Naive thymus-derived CD4-positive, alpha-beta T cell (primary cell): Measurements from ENCODE around the gene OLFM2. TPM values are rescaled to one million over a fixed set of nuclear protein-coding genes. Genes with fewer than 3 reads are reported as not detected.
"Not testable (repeated sequence)": the region's sequence is repeated elsewhere in the genome, so short reads cannot be mapped to it uniquely, and the experiment has no call there.

Source experiments
- ATAC-seq: fragments of 150-1000 bp; cut with Tn5 transposase; 2 replicates; pipeline ENCODE4 v1.10.0; 2021; ENCODE audit warnings: mild to moderate bottlenecking, moderate library complexity
- CTCF ChIA-PET: fragments of 350-600 bp; sonication (Branson Sonifier 250); formaldehyde crosslinking; loops from one replicate; lab custom pipeline; 2021; ENCODE audit warnings: antibody characterized with exemption; lab: Charles Lee
- POLR2A ChIA-PET: fragments of 350-600 bp; sonication (Branson Sonifier 250); formaldehyde crosslinking; loops from one replicate; lab custom pipeline; 2021; ENCODE audit warnings: antibody characterized with exemption, inconsistent platforms; lab: Charles Lee
- DNase-seq, 9 donors: peaks; one replicate each; pipeline versions ENCODE4 v3.0.0 to v3.0.0-alpha.2; 2020 to 2022; ENCODE audit warnings: mixed read lengths in 1 of 9
- H3K27ac ChIP-seq: one replicate; pipeline ENCODE4 v1.7.0; 2013; ENCODE audit warnings: mild to moderate bottlenecking, low read depth, low read length, moderate library complexity
- H3K27me3 ChIP-seq, 2 donors: one replicate each; pipeline ENCODE4 v1.7.0; 2013; ENCODE audit warnings: low read length in 2 of 2, mild to moderate bottlenecking in 2 of 2, moderate library complexity in 2 of 2; ENCODE audit not compliant: control insufficient read depth in 2 of 2, insufficient read depth in 2 of 2
- H3K36me3 ChIP-seq, 3 experiments: 1 replicate in 2 of 3; 2 replicates in 1 of 3; pipeline ENCODE4 v1.7.0; 2013; ENCODE audit warnings: low read length in 3 of 3, mild to moderate bottlenecking in 3 of 3, moderate library complexity in 1 of 3; ENCODE audit not compliant: insufficient read depth in 3 of 3, control insufficient read depth in 2 of 3
- H3K4me1 ChIP-seq, 2 donors: one replicate each; pipeline ENCODE4 v1.7.0; 2013; ENCODE audit warnings: low read length in 2 of 2, mild to moderate bottlenecking in 2 of 2, moderate library complexity in 1 of 2; ENCODE audit not compliant: control insufficient read depth in 2 of 2, insufficient read depth in 2 of 2
- H3K4me3 ChIP-seq: 2 replicates; pipeline ENCODE4 v1.7.0; 2013; ENCODE audit warnings: mild to moderate bottlenecking, low read length
- H3K9me3 ChIP-seq, 3 experiments: 1 replicate in 2 of 3; 2 replicates in 1 of 3; pipeline ENCODE4 v1.7.0; 2013; ENCODE audit warnings: low read length in 3 of 3; ENCODE audit not compliant: control insufficient read depth in 2 of 3
- H3K27ac Mint-ChIP-seq, 9 donors: one replicate each; pipeline ENCODE4 v1.8.0; 2020 to 2022; ENCODE audit warnings: mixed read lengths in 9 of 9, mild to moderate bottlenecking in 8 of 9, moderate library complexity in 5 of 9, inconsistent platforms in 2 of 9
- H3K27me3 Mint-ChIP-seq, 5 donors: one replicate each; pipeline ENCODE4 v1.8.0; 2021 to 2022; ENCODE audit warnings: mixed read lengths in 5 of 5, mild to moderate bottlenecking in 1 of 5
- H3K36me3 Mint-ChIP-seq, 5 donors: one replicate each; pipeline ENCODE4 v1.8.0; 2020 to 2022; ENCODE audit warnings: mixed read lengths in 5 of 5, mild to moderate bottlenecking in 3 of 5, inconsistent platforms in 1 of 5
- H3K4me1 Mint-ChIP-seq, 7 donors: one replicate each; pipeline ENCODE4 v1.8.0; 2020 to 2022; ENCODE audit warnings: mixed read lengths in 7 of 7, mild to moderate bottlenecking in 3 of 7, inconsistent platforms in 1 of 7
- H3K4me3 Mint-ChIP-seq, 10 donors: one replicate each; pipeline ENCODE4 v1.8.0; 2020 to 2022; ENCODE audit warnings: mild to moderate bottlenecking in 10 of 10, mixed read lengths in 10 of 10, moderate library complexity in 6 of 10, inconsistent platforms in 2 of 10
- H3K9me3 Mint-ChIP-seq, 11 donors: one replicate each; pipeline ENCODE4 v1.8.0; 2020 to 2022; ENCODE audit warnings: mixed read lengths in 11 of 11, mild to moderate bottlenecking in 4 of 11, inconsistent platforms in 1 of 11, moderate library complexity in 1 of 11
- intact Hi-C, 2 donors: fragments of 100-400 bp; cut with micrococcal nuclease; formaldehyde crosslinking; loops; one replicate each; pipeline ENCODE4 v1.15.1; 2023
- polyA plus RNA-seq, 2 donors: library from polyadenylated mRNA; unstranded; fragments of 300-500 nt; fragmentation: Illumina TruSeq; gene quantifications; one replicate each; pipeline ENCODE4 v1.2.3, GENCODE V29; 2021
- total RNA-seq, 6 experiments: library from RNA in 5 of 6; stranded (reverse) in 5 of 6; gene quantifications; 1 replicate in 5 of 6; 2 replicates in 1 of 6; pipeline ENCODE4 v1.2.3 and lab custom pipeline; 2021 to 2026

Gene OLFM2
- total and polyA plus RNA-seq, 7 experiments from 2014 or later = 6.2 to 19.4 (median 14.9) TPM

DNA sequence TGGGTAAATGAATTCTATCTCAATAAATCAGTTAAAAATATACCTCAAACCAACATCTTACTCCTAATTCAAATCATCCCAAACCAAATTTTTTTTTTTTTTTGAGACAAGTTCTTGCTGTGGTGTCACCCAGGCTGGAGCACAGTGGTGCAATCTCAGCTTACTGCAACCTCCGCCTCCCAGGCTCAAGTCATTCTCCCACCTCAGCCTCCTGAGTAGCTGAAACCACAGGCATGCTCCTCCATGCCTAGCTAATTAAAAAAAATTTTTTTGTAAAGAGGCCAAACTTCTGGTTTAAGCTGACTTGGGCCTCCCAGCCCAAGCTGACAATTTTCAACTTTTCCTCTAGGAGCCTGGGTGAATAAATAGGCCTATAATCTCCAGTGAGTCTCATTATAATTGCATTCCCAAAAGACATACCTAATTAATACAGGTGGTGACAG is 22.1 kb upstream of the OLFM2 start:
- peaks cover 2 to 27% (median 13%) of the 10 kb centered on the region in 5 donors for H3K27me3 Mint-ChIP-seq
- no peaks in the 10 kb centered on the region for H3K36me3 Mint-ChIP-seq
- no peak overlapping the region for H3K27ac ChIP-seq
- no peak for DNase-seq
- H3K36me3 ChIP-seq = no peaks in the 10 kb centered on the region
- CTCF ChIA-PET = interaction anchor here (0.6 kb wide), 1 partner anchor 276 kb away, joined by 4 read pairs; no protein-coding TSS in a partner anchor
- H3K9me3 ChIP-seq = no peaks in the 10 kb centered on the region
- POLR2A ChIA-PET = no interaction called here
- no peaks in the 10 kb centered on the region for H3K4me1 ChIP-seq
- H3K27me3 ChIP-seq = no peaks in the 10 kb centered on the region
- no peak overlapping the region for H3K4me3 ChIP-seq
- no peak overlapping the region for H3K4me3 Mint-ChIP-seq
- intact Hi-C loops = no loop called here
- no peak for ATAC-seq
- H3K27ac Mint-ChIP-seq = no peak overlapping the region
- H3K9me3 Mint-ChIP-seq = peaks cover 0 to 2% (median 0%) of the 10 kb centered on the region in 11 donors
- no peaks in the 10 kb centered on the region for H3K4me1 Mint-ChIP-seq

GRCh38 chr19:9956956-9957355 is 20.6 kb upstream of the OLFM2 start:
- CTCF ChIA-PET = no interaction called here
- H3K4me3 Mint-ChIP-seq = no peak overlapping the region
- DNase-seq = no peak

GRCh38 chr19:9953802-9954542 is 17.7 kb upstream of the OLFM2 start:
- Histone ChIP-seq H3K36me3 (no peaks in the 10 kb centered on the region), H3K4me3 (no peak overlapping the region), H3K4me1 (no peaks in the 10 kb centered on the region), H3K9me3 (no peaks in the 10 kb centered on the region), H3K27me3 (no peaks in the 10 kb centered on the region), H3K27ac (no peak overlapping the region)
- Mint-ChIP-seq H3K27me3 (peaks cover 0 to 14% (median 5%) of the 10 kb centered on the region in 5 donors), H3K27ac (no peak overlapping the region), H3K9me3 (peaks cover 0 to 2% (median 0%) of the 10 kb centered on the region in 11 donors), H3K4me1 (no peaks in the 10 kb centered on the region), H3K4me3 (no peak overlapping the region), H3K36me3 (no peaks in the 10 kb centered on the region)
- ChIA-PET CTCF (no interaction called here), POLR2A (no interaction called here)
- intact Hi-C loops = no loop called here
- ATAC-seq (no peak), DNase-seq (no peak)

More at GRCh38 chr19:9956956-9957355, 20.6 kb upstream of the OLFM2 start:
- H3K36me3 Mint-ChIP-seq = no peaks in the 10 kb centered on the region
- Histone ChIP-seq H3K27ac (no peak overlapping the region), H3K27me3 (no peaks in the 10 kb centered on the region), H3K9me3 (no peaks in the 10 kb centered on the region), H3K36me3 (no peaks in the 10 kb centered on the region), H3K4me1 (no peaks in the 10 kb centered on the region), H3K4me3 (no peak overlapping the region)
- POLR2A ChIA-PET = no interaction called here
- H3K9me3 Mint-ChIP-seq = peaks cover 0 to 2% (median 0%) of the 10 kb centered on the region in 11 donors
- ATAC-seq = no peak
- no peaks in the 10 kb centered on the region for H3K4me1 Mint-ChIP-seq
- peaks cover 2 to 26% (median 10%) of the 10 kb centered on the region in 5 donors for H3K27me3 Mint-ChIP-seq
- intact Hi-C loops = no loop called here
- H3K27ac Mint-ChIP-seq = no peak overlapping the region

DNA sequence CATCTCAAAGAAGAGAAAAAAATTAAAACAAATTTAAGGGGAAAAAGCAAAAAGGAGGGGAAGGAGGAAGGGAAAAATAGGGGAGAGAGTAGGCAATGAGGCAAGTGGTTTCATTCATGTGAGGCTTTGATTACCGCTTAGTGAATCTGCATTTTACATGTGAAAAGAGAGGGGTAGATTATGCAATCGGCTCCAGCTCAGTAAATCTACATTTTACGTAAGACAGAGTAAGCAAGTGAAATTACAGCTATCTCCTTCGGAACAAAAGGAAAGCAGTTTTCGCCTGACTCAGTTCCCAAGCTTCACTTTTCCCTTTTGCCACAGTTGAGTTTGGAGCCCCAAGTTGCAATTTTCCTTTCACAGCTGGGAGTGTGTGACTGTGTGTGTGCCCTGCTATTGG is 16.0 kb upstream of the OLFM2 start:
- no peaks in the 10 kb centered on the region for H3K4me1 Mint-ChIP-seq
- H3K27me3 Mint-ChIP-seq = peaks cover 0 to 14% (median 8%) of the 10 kb centered on the region in 5 donors
- Histone ChIP-seq H3K27me3 (no peaks in the 10 kb centered on the region), H3K9me3 (no peaks in the 10 kb centered on the region), H3K4me3 (no peak overlapping the region), H3K36me3 (no peaks in the 10 kb centered on the region), H3K4me1 (no peaks in the 10 kb centered on the region), H3K27ac (no peak overlapping the region)
- H3K9me3 Mint-ChIP-seq = no peaks in the 10 kb centered on the region
- ChIA-PET CTCF (no interaction called here), POLR2A (no interaction called here)
- no peaks in the 10 kb centered on the region for H3K36me3 Mint-ChIP-seq
- H3K27ac Mint-ChIP-seq = no peak overlapping the region
- H3K4me3 Mint-ChIP-seq = no peak overlapping the region
- DNase-seq (no peak), ATAC-seq (no peak)
- intact Hi-C loops = no loop called here

DNA sequence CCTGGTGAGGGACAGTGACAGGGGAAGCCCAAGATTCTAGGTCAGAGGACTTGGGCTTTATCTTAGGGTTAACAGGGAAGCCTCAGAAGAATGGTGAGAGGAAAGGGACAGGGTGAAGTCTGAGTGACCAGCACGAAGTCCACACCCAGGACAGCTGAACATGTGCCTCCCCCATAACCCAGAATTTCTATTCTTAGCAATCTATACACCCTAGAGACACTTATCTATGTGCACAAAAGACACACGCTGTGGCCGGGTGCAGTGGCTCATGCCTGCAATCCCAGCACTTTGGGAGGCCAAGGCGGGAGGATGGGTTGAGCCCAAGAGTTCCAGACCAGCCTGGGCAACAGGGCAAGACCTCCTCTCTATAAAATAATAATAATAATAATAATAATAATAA is 11.1 kb upstream of the OLFM2 start:
- ATAC-seq (no peak), DNase-seq (no peak)
- Mint-ChIP-seq H3K36me3 (peaks cover 0 to 3% (median 0%) of the 10 kb centered on the region in 5 donors), H3K27me3 (peaks cover 5 to 24% (median 15%) of the 10 kb centered on the region in 5 donors), H3K4me1 (peaks cover 0 to 9% (median 0%) of the 10 kb centered on the region in 7 donors), H3K4me3 (no peak overlapping the region), H3K27ac (no peak overlapping the region), H3K9me3 (peaks cover 0 to 11% (median 1%) of the 10 kb centered on the region in 11 donors)
- peaks cover 0 to 2% (median 0%) of the 10 kb centered on the region in 3 experiments for H3K9me3 ChIP-seq
- H3K4me3 ChIP-seq = no peak overlapping the region
- H3K27me3 ChIP-seq = no peaks in the 10 kb centered on the region
- POLR2A ChIA-PET = no interaction called here
- H3K36me3 ChIP-seq = no peaks in the 10 kb centered on the region
- CTCF ChIA-PET = no interaction called here
- H3K4me1 ChIP-seq = no peaks in the 10 kb centered on the region
- intact Hi-C loops = no loop called here
- no peak overlapping the region for H3K27ac ChIP-seq

GRCh38 chr19:9946528-9947125 is 10.3 kb upstream of the OLFM2 start:
- peaks cover 0 to 18% (median 8%) of the 10 kb centered on the region in 11 donors for H3K9me3 Mint-ChIP-seq
- POLR2A ChIA-PET, H3K4me1 ChIP-seq, H3K27ac ChIP-seq, CTCF ChIA-PET, intact Hi-C loops, H3K27me3 ChIP-seq, DNase-seq, ATAC-seq, H3K4me1 Mint-ChIP-seq, H3K27ac Mint-ChIP-seq, H3K36me3 Mint-ChIP-seq, H3K4me3 Mint-ChIP-seq, H3K4me3 ChIP-seq, H3K36me3 ChIP-seq: not testable (repeated sequence)
- H3K9me3 ChIP-seq = peaks cover 0 to 10% (median 0%) of the 10 kb centered on the region in 3 experiments
- H3K27me3 Mint-ChIP-seq = peaks cover 8 to 26% (median 21%) of the 10 kb centered on the region in 5 donors
